CD14-positive monocyte (primary cell): ENCODE measurements around the gene RNF141. TPM values are rescaled to one million over a fixed set of nuclear protein-coding genes. Genes with fewer than 3 reads are reported as not detected.

ENCODE experiments used
- DNase-seq, 3 donors: peaks; one replicate each; pipeline ENCODE4 v3.0.0-alpha.2; 2011 to 2022
- H2AFZ ChIP-seq: 2 replicates; pipeline ENCODE4 v1.6.0; 2012; ENCODE audit warnings: mild to moderate bottlenecking, low read depth, low read length, inconsistent platforms; ENCODE audit not compliant: insufficient read depth, poor library complexity, severe bottlenecking
- H3K27ac ChIP-seq, 2 donors: 1 replicate in 1 of 2; 2 replicates in 1 of 2; pipeline ENCODE4 v1.5.1; 2012 to 2013; ENCODE audit warnings: low read length in 2 of 2, control low read depth in 1 of 2, inconsistent platforms in 1 of 2, low read depth in 1 of 2, mild to moderate bottlenecking in 1 of 2
- H3K27me3 ChIP-seq, 2 donors: one replicate each; pipeline versions ENCODE4 v1.6.0 to v1.6.1; 2011 to 2013; ENCODE audit warnings: low read length in 2 of 2; ENCODE audit not compliant: control insufficient read depth in 2 of 2, insufficient read depth in 2 of 2
- H3K36me3 ChIP-seq, 2 donors: replicated peaks in 1 of 2; 1 replicate in 1 of 2; 2 replicates in 1 of 2; pipeline versions ENCODE4 v1.5.1 to v1.6.1; 2012 to 2013; ENCODE audit warnings: low read length in 2 of 2, control low read depth in 1 of 2, inconsistent platforms in 1 of 2, mild to moderate bottlenecking in 1 of 2; ENCODE audit not compliant: insufficient read depth in 2 of 2, control insufficient read depth in 1 of 2
- H3K4me1 ChIP-seq, 2 donors: 1 replicate in 1 of 2; 2 replicates in 1 of 2; pipeline versions ENCODE4 v1.5.1 to v1.6.1; 2012 to 2013; ENCODE audit warnings: low read length in 2 of 2, control low read depth in 1 of 2, inconsistent platforms in 1 of 2, mild to moderate bottlenecking in 1 of 2, moderate library complexity in 1 of 2; ENCODE audit not compliant: insufficient read depth in 2 of 2, control insufficient read depth in 1 of 2
- H3K4me2 ChIP-seq: replicated peaks from 2 replicates; pipeline ENCODE3; 2012; ENCODE audit warnings: low read length, moderate library complexity, mild to moderate bottlenecking; ENCODE audit not compliant: poor library complexity, severe bottlenecking; ENCODE audit errors: extremely low read depth
- H3K4me3 ChIP-seq, 3 experiments: fragments of 200-600 bp in 1 of 3; sonication (generic) in 1 of 3; replicated peaks in 1 of 3; 1 replicate in 2 of 3; 2 replicates in 1 of 3; pipeline ENCODE4 v1.5.1; 2011 to 2013; ENCODE audit warnings: low read length in 3 of 3, mild to moderate bottlenecking in 3 of 3, control low read depth in 2 of 3, low read depth in 2 of 3, inconsistent platforms in 1 of 3, moderate library complexity in 1 of 3
- H3K79me2 ChIP-seq: 2 replicates; pipeline ENCODE4 v1.6.0; 2012; ENCODE audit warnings: mild to moderate bottlenecking, control low read depth, inconsistent platforms, low read length, moderate library complexity; ENCODE audit not compliant: insufficient read depth
- H3K9ac ChIP-seq: 2 replicates; pipeline ENCODE4 v1.6.0; 2017; ENCODE audit warnings: low read length, mild to moderate bottlenecking; ENCODE audit not compliant: insufficient read depth, poor library complexity, severe bottlenecking
- H3K9me3 ChIP-seq, 2 donors: replicated peaks in 1 of 2; 1 replicate in 1 of 2; 2 replicates in 1 of 2; pipeline versions ENCODE4 v1.5.1 to v1.6.1; 2012 to 2013; ENCODE audit warnings: low read length in 2 of 2, control low read depth in 1 of 2; ENCODE audit not compliant: control insufficient read depth in 1 of 2, insufficient read depth in 1 of 2
- H4K20me1 ChIP-seq: 2 replicates; pipeline ENCODE4 v1.6.0; 2012; ENCODE audit warnings: mild to moderate bottlenecking, low read length, control low read depth, moderate library complexity; ENCODE audit not compliant: insufficient read depth
- H3K27ac Mint-ChIP-seq, 7 donors: one replicate each; pipeline ENCODE4 v1.8.0; 2020; ENCODE audit warnings: mild to moderate bottlenecking in 7 of 7, mixed read lengths in 7 of 7, moderate library complexity in 6 of 7, inconsistent platforms in 2 of 7
- H3K27me3 Mint-ChIP-seq, 3 donors: one replicate each; pipeline ENCODE4 v1.8.0; 2021 to 2022; ENCODE audit warnings: low read depth in 3 of 3, mild to moderate bottlenecking in 3 of 3, mixed read lengths in 3 of 3, moderate library complexity in 3 of 3, inconsistent platforms in 1 of 3
- H3K36me3 Mint-ChIP-seq, 2 donors: one replicate each; pipeline ENCODE4 v1.8.0; 2020; ENCODE audit warnings: mixed read lengths in 2 of 2, inconsistent platforms in 1 of 2, mild to moderate bottlenecking in 1 of 2
- H3K4me1 Mint-ChIP-seq: one replicate; pipeline ENCODE4 v1.8.0; 2020; ENCODE audit warnings: mild to moderate bottlenecking, mixed read lengths
- H3K4me3 Mint-ChIP-seq, 2 donors: one replicate each; pipeline ENCODE4 v1.8.0; 2020; ENCODE audit warnings: mild to moderate bottlenecking in 2 of 2, mixed read lengths in 2 of 2, moderate library complexity in 1 of 2
- H3K9me3 Mint-ChIP-seq, 7 donors: one replicate each; pipeline ENCODE4 v1.8.0; 2020 to 2022; ENCODE audit warnings: mixed read lengths in 7 of 7, mild to moderate bottlenecking in 6 of 7, moderate library complexity in 6 of 7, inconsistent platforms in 2 of 7
- WGBS: methylation state at CpG from one replicate; pipeline ENCODE4 v1.1.5; 2013; ENCODE audit warnings: missing lambda C conversion rate; ENCODE audit not compliant: insufficient coverage; 5-methylcytosine and 5-hydroxymethylcytosine counted together
- intact Hi-C, 2 donors: fragments of 100-400 bp; cut with micrococcal nuclease; formaldehyde crosslinking; loops; one replicate each; pipeline versions ENCODE4 v1.15.0 to v1.15.1; 2023
- polyA plus RNA-seq, 3 donors: library from polyadenylated mRNA; depleted of rRNA in 1 of 3; unstranded in 2 of 3; stranded (reverse) in 1 of 3; fragments of 300-500 nt in 2 of 3; fragments of >200 nt in 1 of 3; fragmentation: Illumina TruSeq in 2 of 3; gene quantifications; 1 replicate in 2 of 3; 2 replicates in 1 of 3; pipeline ENCODE4 v1.2.3, GENCODE V29; 2012 to 2021
- TF ChIP-seq, protein P1 (sequence below): fragments of 200-600 bp; IDR thresholded peaks from one replicate; pipeline ENCODE4 v1.8.0; 2022; ENCODE audit warnings: antibody characterized with exemption, mild to moderate bottlenecking

Gene RNF141
- polyA plus RNA-seq, 3 donors: 19.7 to 114 (median 98.3) TPM

DNA sequence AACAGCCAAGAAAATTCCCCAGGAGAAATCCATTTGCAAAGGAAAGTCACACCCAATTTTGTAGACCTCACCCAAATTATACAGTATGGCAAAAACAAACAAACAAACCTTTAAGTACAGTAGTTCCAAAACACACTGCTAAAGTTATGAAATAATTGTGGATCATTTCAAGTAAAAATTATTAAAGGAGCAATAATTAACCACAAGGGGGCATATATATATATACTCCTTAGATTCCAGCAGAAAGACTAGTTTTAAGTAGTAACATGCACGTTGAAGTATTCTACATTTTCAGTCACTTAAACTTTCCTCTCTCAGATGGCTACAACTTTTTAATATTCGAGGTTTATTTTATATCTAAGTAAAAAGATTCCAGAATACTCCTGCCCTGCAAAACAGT, 26.8 kb downstream of the RNF141 start:
- no peaks in the 10 kb centered on the region for H3K4me1 ChIP-seq
- WGBS: no CpG with 5 or more reads among the region's 2 CpGs

DNA sequence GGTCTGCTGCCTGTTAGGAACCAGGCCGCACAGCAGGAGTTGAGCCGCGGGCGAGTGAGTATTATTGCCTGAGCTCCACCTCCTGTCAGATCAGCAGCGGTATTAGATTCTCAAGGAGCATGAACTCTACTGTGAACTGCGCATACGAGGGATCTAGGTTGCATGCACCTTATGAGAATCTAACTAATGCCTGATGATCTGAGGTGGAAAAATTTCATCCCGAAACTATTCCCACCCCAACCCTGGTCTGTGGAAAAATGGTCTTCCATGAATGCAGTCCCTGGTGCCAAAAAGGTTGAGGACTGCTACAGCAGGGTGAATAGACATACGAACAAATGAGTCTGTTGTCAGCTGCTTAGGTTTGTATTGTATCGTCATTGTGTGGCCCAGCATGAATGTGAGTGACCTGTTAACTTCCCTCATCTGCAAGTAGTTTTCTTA, 29.8 kb downstream of the RNF141 start:
- no peaks in the 10 kb centered on the region for H3K79me2 ChIP-seq
- intact Hi-C loops: loop anchor here in 1 of 2 donors (10.0 kb wide), 1 partner anchor 224 kb away; no protein-coding TSS in a partner anchor
- no peak overlapping the region for H3K27ac ChIP-seq
- H3K9me3 Mint-ChIP-seq: no peaks in the 10 kb centered on the region
- H3K4me1 ChIP-seq: peaks cover 2 to 5% of the 10 kb centered on the region in 2 donors
- no peak overlapping the region for H3K4me3 Mint-ChIP-seq
- peaks cover 35 to 41% of the 10 kb centered on the region in 2 donors for H3K36me3 Mint-ChIP-seq
- peaks cover 7% of the 10 kb centered on the region for H3K4me1 Mint-ChIP-seq
- no peak overlapping the region for H3K9ac ChIP-seq
- TF ChIP-seq, protein P1, sequence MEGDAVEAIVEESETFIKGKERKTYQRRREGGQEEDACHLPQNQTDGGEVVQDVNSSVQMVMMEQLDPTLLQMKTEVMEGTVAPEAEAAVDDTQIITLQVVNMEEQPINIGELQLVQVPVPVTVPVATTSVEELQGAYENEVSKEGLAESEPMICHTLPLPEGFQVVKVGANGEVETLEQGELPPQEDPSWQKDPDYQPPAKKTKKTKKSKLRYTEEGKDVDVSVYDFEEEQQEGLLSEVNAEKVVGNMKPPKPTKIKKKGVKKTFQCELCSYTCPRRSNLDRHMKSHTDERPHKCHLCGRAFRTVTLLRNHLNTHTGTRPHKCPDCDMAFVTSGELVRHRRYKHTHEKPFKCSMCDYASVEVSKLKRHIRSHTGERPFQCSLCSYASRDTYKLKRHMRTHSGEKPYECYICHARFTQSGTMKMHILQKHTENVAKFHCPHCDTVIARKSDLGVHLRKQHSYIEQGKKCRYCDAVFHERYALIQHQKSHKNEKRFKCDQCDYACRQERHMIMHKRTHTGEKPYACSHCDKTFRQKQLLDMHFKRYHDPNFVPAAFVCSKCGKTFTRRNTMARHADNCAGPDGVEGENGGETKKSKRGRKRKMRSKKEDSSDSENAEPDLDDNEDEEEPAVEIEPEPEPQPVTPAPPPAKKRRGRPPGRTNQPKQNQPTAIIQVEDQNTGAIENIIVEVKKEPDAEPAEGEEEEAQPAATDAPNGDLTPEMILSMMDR: no peak
- H3K9me3 ChIP-seq: no peaks in the 10 kb centered on the region
- no peak overlapping the region for H3K4me2 ChIP-seq
- H2AFZ ChIP-seq: no peak overlapping the region
- H3K27ac Mint-ChIP-seq: peak overlapping the region in 1 of 7 donors; percentile 26
- H3K4me3 ChIP-seq: no peak overlapping the region
- H4K20me1 ChIP-seq: no peaks in the 10 kb centered on the region
- no peak for DNase-seq
- no peaks in the 10 kb centered on the region for H3K27me3 Mint-ChIP-seq
- no peaks in the 10 kb centered on the region for H3K27me3 ChIP-seq
- 96% methylated on average over 5 of the region's 10 CpGs for WGBS
- peaks cover 27 to 36% of the 10 kb centered on the region in 2 donors for H3K36me3 ChIP-seq

More for the DNA sequence above, 26.8 kb downstream of the RNF141 start:
- Histone ChIP-seq H3K4me2 (no peak overlapping the region), H4K20me1 (no peaks in the 10 kb centered on the region), H2AFZ (no peak overlapping the region), H3K27ac (no peak overlapping the region), H3K4me3 (no peak overlapping the region), H3K27me3 (no peaks in the 10 kb centered on the region), H3K79me2 (no peaks in the 10 kb centered on the region), H3K9me3 (no peaks in the 10 kb centered on the region), H3K36me3 (peaks cover 35 to 60% of the 10 kb centered on the region in 2 donors), H3K9ac (no peak overlapping the region)
- intact Hi-C loops: loop anchor here in 1 of 2 donors (10.0 kb wide), 1 partner anchor 221 kb away; no protein-coding TSS in a partner anchor
- Mint-ChIP-seq H3K9me3 (no peaks in the 10 kb centered on the region), H3K4me1 (peaks cover 5% of the 10 kb centered on the region), H3K4me3 (no peak overlapping the region), H3K27me3 (no peaks in the 10 kb centered on the region), H3K27ac (no peak overlapping the region), H3K36me3 (peaks cover 45 to 55% of the 10 kb centered on the region in 2 donors)
- DNase-seq: peak in 1 of 3 donors; percentile 40
- TF ChIP-seq, protein P1: peak; percentile 38
